ENCODE data around the gene EMX2. TPM values are rescaled to one million over a fixed set of nuclear protein-coding genes. Genes with fewer than 3 reads are reported as not detected.
A peak's percentile ranks its signal among the peaks of the same experiment; 100 is the strongest.

The EMX2 gene
- total RNA-seq, 3 donors from 2014 or later (not counting 1 experiment from before 2014, with no cell fraction given), result not detected

- Mint-ChIP-seq H3K4me3 (peak overlapping the region; percentile 28), H3K27ac (no peak overlapping the region), H3K36me3 (no peaks in the 10 kb centered on the region), H3K27me3 (ENCODE audit: low read depth in 2 of 2) (peaks cover 56 to 70% of the 10 kb centered on the region in 2 donors), H3K9me3 (no peaks in the 10 kb centered on the region), H3K4me1 (peaks cover 7 to 23% of the 10 kb centered on the region in 2 donors)
- Histone ChIP-seq H3K27me3 (ENCODE audit: control insufficient read depth, insufficient read depth, low read length) (peaks cover 37% of the 10 kb centered on the region), H3K9me3 (ENCODE audit: control insufficient read depth, insufficient read depth, low read length) (no peaks in the 10 kb centered on the region), H3K4me3 (ENCODE audit: low read length) (no peak overlapping the region), H3K4me1 (ENCODE audit: control insufficient read depth, insufficient read depth, low read length) (peaks cover 13% of the 10 kb centered on the region), H3K27ac (ENCODE audit: low read length) (no peak overlapping the region), H3K36me3 (ENCODE audit: control insufficient read depth, insufficient read depth, low read length) (no peaks in the 10 kb centered on the region)
- intact Hi-C loops (cut with micrococcal nuclease), result no loop called here
- ATAC-seq (no peak), DNase-seq (no peak)
- TF ChIP-seq CTCF (IDR thresholded peaks at IDR 0.05), result no peak
- 10% methylated on average over 17 of the region's 19 CpGs for WGBS (ENCODE audit: insufficient coverage)
Observed at GRCh38 chr10:117553815-117554172, 11.2 kb downstream of the EMX2 start.

- H3K27ac ChIP-seq (ENCODE audit: low read length), result no peak overlapping the region
- Mint-ChIP-seq H3K4me3 (peak overlapping the region; percentile 28), H3K36me3 (no peaks in the 10 kb centered on the region), H3K9me3 (no peaks in the 10 kb centered on the region), H3K4me1 (peaks cover 7 to 23% of the 10 kb centered on the region in 2 donors), H3K27me3 (ENCODE audit: low read depth in 2 of 2) (peaks cover 56 to 64% of the 10 kb centered on the region in 2 donors), H3K27ac (no peak overlapping the region)
- H3K4me3 ChIP-seq (ENCODE audit: low read length), result no peak overlapping the region
- no peak for DNase-seq
- H3K36me3 ChIP-seq (ENCODE audit: control insufficient read depth, insufficient read depth, low read length), result no peaks in the 10 kb centered on the region
- intact Hi-C loops (cut with micrococcal nuclease), result no loop called here
- H3K27me3 ChIP-seq (ENCODE audit: control insufficient read depth, insufficient read depth, low read length), result peaks cover 36% of the 10 kb centered on the region
- ATAC-seq, result no peak
- no peak for TF ChIP-seq CTCF (IDR thresholded peaks at IDR 0.05)
- H3K9me3 ChIP-seq (ENCODE audit: control insufficient read depth, insufficient read depth, low read length), result no peaks in the 10 kb centered on the region
- 37% methylated on average over 13 of the region's 14 CpGs for WGBS (ENCODE audit: insufficient coverage)
- peaks cover 13% of the 10 kb centered on the region for H3K4me1 ChIP-seq (ENCODE audit: control insufficient read depth, insufficient read depth, low read length)
Observed at GRCh38 chr10:117554241-117554814, 11.8 kb downstream of the EMX2 start.

- no peak for ATAC-seq
- H3K4me1 Mint-ChIP-seq, result peaks cover 7 to 23% of the 10 kb centered on the region in 2 donors
- WGBS (ENCODE audit: insufficient coverage), result 60% methylated on average over 12 of the region's 12 CpGs
Observed at GRCh38 chr10:117555017-117555416, 12.5 kb downstream of the EMX2 start.

More at GRCh38 chr10:117555017-117555416, 12.5 kb downstream of the EMX2 start:
- Histone ChIP-seq H3K4me3 (ENCODE audit: low read length) (no peak overlapping the region), H3K27ac (ENCODE audit: low read length) (no peak overlapping the region), H3K4me1 (ENCODE audit: control insufficient read depth, insufficient read depth, low read length) (peaks cover 13% of the 10 kb centered on the region), H3K9me3 (ENCODE audit: control insufficient read depth, insufficient read depth, low read length) (no peaks in the 10 kb centered on the region), H3K27me3 (ENCODE audit: control insufficient read depth, insufficient read depth, low read length) (peaks cover 30% of the 10 kb centered on the region), H3K36me3 (ENCODE audit: control insufficient read depth, insufficient read depth, low read length) (no peaks in the 10 kb centered on the region)
- no peaks in the 10 kb centered on the region for H3K9me3 Mint-ChIP-seq
- TF ChIP-seq CTCF (IDR thresholded peaks at IDR 0.05), result no peak
- intact Hi-C loops (cut with micrococcal nuclease), result no loop called here
- peak overlapping the region; percentile 6 for H3K4me3 Mint-ChIP-seq
- no peak for DNase-seq
- no peaks in the 10 kb centered on the region for H3K36me3 Mint-ChIP-seq
- peaks cover 53 to 57% of the 10 kb centered on the region in 2 donors for H3K27me3 Mint-ChIP-seq (ENCODE audit: low read depth in 2 of 2)
- no peak overlapping the region for H3K27ac Mint-ChIP-seq

Data from natural killer cell (primary cell).